ENCODE data around the gene SENP8. TPM values are rescaled to one million over a fixed set of nuclear protein-coding genes. Genes with fewer than 3 reads are reported as not detected.

SENP8 gene
- total and polyA plus RNA-seq, 2 of the 4 experiments (the other 2 are of a cell fraction), result 1.6 to 2.9 TPM

GRCh38 chr15:72077950-72078349 lies 40.3 kb upstream of the SENP8 start:
- Histone ChIP-seq H2AK5ac (ENCODE audit: low read depth, low read length) (no peak overlapping the region), H4K20me1 (ENCODE audit: insufficient read depth, low read length) (peaks cover 11% of the 10 kb centered on the region; the same call in 1 of the 2 replicates), H3K4me2 (ENCODE audit: low read depth, low read length) (no peak overlapping the region), H3K23ac (ENCODE audit: low read depth, low read length) (no peak overlapping the region), H4K5ac (ENCODE audit: low read depth, low read length) (no peak overlapping the region), H3K14ac (replicated peaks; ENCODE audit: low read depth, low read length) (no peak overlapping the region), H3K18ac (ENCODE audit: low read depth, low read length) (no peak overlapping the region), H3K4me1 (ENCODE audit: control insufficient read depth, insufficient read depth, low read length) (no peaks in the 10 kb centered on the region), H2BK5ac (ENCODE audit: low read depth, low read length, poor library complexity, severe bottlenecking) (no peak overlapping the region), H3K79me1 (ENCODE audit: low read depth in 1 of 2, low read length in 2 of 2) (peaks cover 19 to 24% of the 10 kb centered on the region in 2 experiments), H4K91ac (ENCODE audit: insufficient read depth, low read depth, low read length) (no peak overlapping the region), H2AFZ (replicated peaks; ENCODE audit: low read length, poor library complexity) (no peak overlapping the region), H3K27me3 (ENCODE audit: control insufficient read depth, insufficient read depth, low read length) (no peaks in the 10 kb centered on the region), H2BK120ac (ENCODE audit: low read depth, low read length) (no peak overlapping the region), H3K4me3 (ENCODE audit: insufficient read depth, low read depth, low read length) (no peak overlapping the region), H2AK9ac (replicated peaks; ENCODE audit: low read depth, low read length, poor library complexity) (no peak overlapping the region), H3K9me3 (ENCODE audit: control insufficient read depth, insufficient read depth, low read length) (no peaks in the 10 kb centered on the region), H3K9ac (ENCODE audit: low read depth, low read length) (no peak overlapping the region), H4K8ac (ENCODE audit: low read depth in 2 of 2, low read length in 2 of 2) (no peak overlapping the region), H3K9me1 (ENCODE audit: insufficient read depth, low read length) (no peaks in the 10 kb centered on the region), H2BK20ac (ENCODE audit: low read depth, low read length) (no peak overlapping the region), H3K4ac (ENCODE audit: low read depth, low read length) (no peak overlapping the region), H3K27ac (ENCODE audit: insufficient read depth, low read length) (no peak overlapping the region), H3K36me3 (ENCODE audit: control insufficient read depth, insufficient read depth, low read length) (no peaks in the 10 kb centered on the region), H2BK15ac (ENCODE audit: low read depth, low read length) (no peak overlapping the region), H3K56ac (ENCODE audit: extremely low read depth, insufficient read depth, low read length) (no peak overlapping the region)
- peak; percentile 13 for DNase-seq
- ATAC-seq (ENCODE audit: low read depth), result peak; percentile 57
- no TSS peak for BruUV-seq (replicated peaks)
- dilution Hi-C loops (cut with HindIII; ENCODE audit: low sequenced_read_pairs, unreplicated experiment), result no loop called here
- POLR2A ChIA-PET (ENCODE audit: unreplicated experiment), result no interaction called here
- WGBS, 2 experiments (ENCODE audit: extremely low coverage in 2 of 2, insufficient read length in 1 of 2), result no CpG with 5 or more reads among the region's 1 CpG
- CTCF ChIA-PET, result no interaction called here
- in situ Hi-C loops (cut with MboI; ENCODE audit: low sequenced_read_pairs), result no loop called here
- TF ChIP-seq CTCF (conservative IDR thresholded peaks at IDR 0.05; ENCODE audit: low read depth, low read length) (no peak), USF2 (IDR thresholded peaks at IDR 0.05; ENCODE audit: low read depth, low read length) (no peak), MAZ (IDR thresholded peaks at IDR 0.05; ENCODE audit: borderline replicate concordance, low read depth, low read length) (no peak), ELK1 (IDR thresholded peaks at IDR 0.05; ENCODE audit: borderline replicate concordance, low read depth, low read length) (no peak)
- intact Hi-C loops (cut with micrococcal nuclease), result no loop called here

Data from IMR-90 (cell line).